ENCODE measurements around the gene SLC6A18. TPM values are rescaled to one million over a fixed set of nuclear protein-coding genes. Genes with fewer than 3 reads are reported as not detected.

SLC6A18 gene
- polyA plus RNA-seq, 1 of the 3 experiments (the other 2 are of a cell fraction): not detected

- DNase-seq: no peak
- Histone ChIP-seq H3K9me3 (no peaks in the 10 kb centered on the region), H3K79me2 (ENCODE audit: insufficient read depth) (no peaks in the 10 kb centered on the region), H3K27ac (ENCODE audit: low read depth in 2 of 2, low read length in 1 of 2) (no peak overlapping the region), H3K36me3 (replicated peaks in 1 of 2; ENCODE audit: control insufficient read depth in 1 of 2, insufficient read depth in 2 of 2, low read length in 1 of 2) (no peaks in the 10 kb centered on the region), H3F3A (replicated peaks; ENCODE audit: insufficient read depth) (no peaks in the 10 kb centered on the region), H2AFZ (ENCODE audit: low read depth) (no peak overlapping the region), H3K9ac (no peak overlapping the region), H3K4me3 (ENCODE audit: low read depth in 2 of 2, low read length in 1 of 2) (no peak overlapping the region), H3K27me3 (ENCODE audit: insufficient read depth) (no peaks in the 10 kb centered on the region; the same call in 1 of the 2 replicates), H4K20me1 (ENCODE audit: insufficient read depth) (no peaks in the 10 kb centered on the region), H3K4me1 (ENCODE audit: control insufficient read depth in 1 of 2, insufficient read depth in 2 of 2, low read depth in 1 of 2, low read length in 1 of 2) (no peaks in the 10 kb centered on the region), H3K4me2 (no peak overlapping the region), H3K9me2 (no peaks in the 10 kb centered on the region)
- CTCF ChIA-PET: no interaction called here
- WGBS (ENCODE audit: low lambda C conversion rate): 66% methylated on average over 19 of the region's 39 CpGs
- POLR2A ChIA-PET: no interaction called here
- TF ChIP-seq, protein P1, sequence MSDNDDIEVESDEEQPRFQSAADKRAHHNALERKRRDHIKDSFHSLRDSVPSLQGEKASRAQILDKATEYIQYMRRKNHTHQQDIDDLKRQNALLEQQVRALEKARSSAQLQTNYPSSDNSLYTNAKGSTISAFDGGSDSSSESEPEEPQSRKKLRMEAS (IDR thresholded peaks at IDR 0.05; ENCODE audit: low read depth): no peak
- no peak for TF ChIP-seq POLR2AphosphoS5 (IDR thresholded peaks at IDR 0.05; ENCODE audit: low read depth, low read length)
- TF ChIP-seq ELF1 (IDR thresholded peaks at IDR 0.05): no peak
- no peak for TF ChIP-seq FOSL2 (IDR thresholded peaks at IDR 0.05; ENCODE audit: borderline replicate concordance, low read depth)
Measured at GRCh38 chr5:1270933-1271914, 46.0 kb downstream of the SLC6A18 start.

DNA sequence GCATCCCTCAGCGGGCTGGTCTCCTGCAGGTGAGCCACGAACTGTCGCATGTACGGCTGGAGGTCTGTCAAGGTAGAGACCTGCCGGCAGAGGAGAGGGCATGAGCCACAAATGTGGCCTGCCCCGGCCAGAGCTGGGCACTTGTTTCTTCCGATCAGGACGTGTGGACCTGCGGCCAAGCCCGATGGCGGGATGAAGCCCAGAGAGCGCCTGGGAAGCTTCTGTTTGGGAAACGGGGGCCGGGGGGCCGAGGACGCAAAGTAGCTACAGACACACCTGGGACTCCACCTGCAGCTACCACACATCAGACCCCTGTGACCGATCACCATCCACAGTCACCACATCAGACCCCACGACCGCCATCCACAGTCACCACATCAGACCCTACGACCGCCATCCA is 47.0 kb downstream of the SLC6A18 start:
- H3K36me3 ChIP-seq (replicated peaks in 1 of 2; ENCODE audit: control insufficient read depth in 1 of 2, insufficient read depth in 2 of 2, low read length in 1 of 2): no peaks in the 10 kb centered on the region
- H3K9me2 ChIP-seq: no peaks in the 10 kb centered on the region
- no peaks in the 10 kb centered on the region for H3K4me1 ChIP-seq (ENCODE audit: control insufficient read depth in 1 of 2, insufficient read depth in 2 of 2, low read depth in 1 of 2, low read length in 1 of 2)
- no peak overlapping the region for H3K4me3 ChIP-seq (ENCODE audit: low read depth in 2 of 2, low read length in 1 of 2)
- no peaks in the 10 kb centered on the region for H3K79me2 ChIP-seq (ENCODE audit: insufficient read depth)
- no peaks in the 10 kb centered on the region for H4K20me1 ChIP-seq (ENCODE audit: insufficient read depth)
- POLR2A ChIA-PET: no interaction called here
- CTCF ChIA-PET: no interaction called here
- TF ChIP-seq SIN3A (IDR thresholded peaks at IDR 0.05; ENCODE audit: borderline replicate concordance, low read depth, low read length) (no peak), NFIC (IDR thresholded peaks at IDR 0.05; ENCODE audit: borderline replicate concordance) (no peak), EZH2phosphoT487 (IDR thresholded peaks at IDR 0.05; ENCODE audit: borderline replicate concordance, low read depth) (no peak), CTCF (IDR thresholded peaks at IDR 0.05) (no peak), RCOR1 (IDR thresholded peaks at IDR 0.05; ENCODE audit: low read length) (no peak), TCF12 (IDR thresholded peaks at IDR 0.05) (no peak), USF1 (IDR thresholded peaks at IDR 0.05; ENCODE audit: borderline replicate concordance, low read depth) (no peak), GATA2 (CRISPR knock-in tag; IDR thresholded peaks at IDR 0.05) (no peak), EP300 (IDR thresholded peaks at IDR 0.05; ENCODE audit: borderline replicate concordance in 1 of 2, low read depth in 1 of 2, low read length in 1 of 2) (no peak), POLR2AphosphoS5 (IDR thresholded peaks at IDR 0.05; ENCODE audit: low read depth, low read length) (no peak), MXI1 (IDR thresholded peaks at IDR 0.05; ENCODE audit: low read depth, low read length) (no peak), YY1 (IDR thresholded peaks at IDR 0.05; ENCODE audit: low read depth) (no peak), RFX5 (IDR thresholded peaks at IDR 0.05; ENCODE audit: low read length) (no peak)
- TF ChIP-seq, protein P2, sequence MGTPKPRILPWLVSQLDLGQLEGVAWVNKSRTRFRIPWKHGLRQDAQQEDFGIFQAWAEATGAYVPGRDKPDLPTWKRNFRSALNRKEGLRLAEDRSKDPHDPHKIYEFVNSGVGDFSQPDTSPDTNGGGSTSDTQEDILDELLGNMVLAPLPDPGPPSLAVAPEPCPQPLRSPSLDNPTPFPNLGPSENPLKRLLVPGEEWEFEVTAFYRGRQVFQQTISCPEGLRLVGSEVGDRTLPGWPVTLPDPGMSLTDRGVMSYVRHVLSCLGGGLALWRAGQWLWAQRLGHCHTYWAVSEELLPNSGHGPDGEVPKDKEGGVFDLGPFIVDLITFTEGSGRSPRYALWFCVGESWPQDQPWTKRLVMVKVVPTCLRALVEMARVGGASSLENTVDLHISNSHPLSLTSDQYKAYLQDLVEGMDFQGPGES (IDR thresholded peaks at IDR 0.05; ENCODE audit: low read depth, low read length): no peak
- H3K27ac ChIP-seq (ENCODE audit: low read depth in 2 of 2, low read length in 1 of 2): no peak overlapping the region
- WGBS (ENCODE audit: low lambda C conversion rate): 74% methylated on average over 11 of the region's 21 CpGs
- no peak overlapping the region for H3K4me2 ChIP-seq
- H3K27me3 ChIP-seq (ENCODE audit: insufficient read depth): no peaks in the 10 kb centered on the region; the same call in 1 of the 2 replicates
- H3F3A ChIP-seq (replicated peaks; ENCODE audit: insufficient read depth): no peaks in the 10 kb centered on the region
- no peak for DNase-seq
- H2AFZ ChIP-seq (ENCODE audit: low read depth): no peak overlapping the region
- no peaks in the 10 kb centered on the region for H3K9me3 ChIP-seq
- H3K9ac ChIP-seq: no peak overlapping the region

All from SK-N-SH (cell line).